ENCODE results near the gene PIGX.
A peak's percentile ranks its signal among the peaks of the same experiment; 100 is the strongest.

PIGX gene

DNA sequence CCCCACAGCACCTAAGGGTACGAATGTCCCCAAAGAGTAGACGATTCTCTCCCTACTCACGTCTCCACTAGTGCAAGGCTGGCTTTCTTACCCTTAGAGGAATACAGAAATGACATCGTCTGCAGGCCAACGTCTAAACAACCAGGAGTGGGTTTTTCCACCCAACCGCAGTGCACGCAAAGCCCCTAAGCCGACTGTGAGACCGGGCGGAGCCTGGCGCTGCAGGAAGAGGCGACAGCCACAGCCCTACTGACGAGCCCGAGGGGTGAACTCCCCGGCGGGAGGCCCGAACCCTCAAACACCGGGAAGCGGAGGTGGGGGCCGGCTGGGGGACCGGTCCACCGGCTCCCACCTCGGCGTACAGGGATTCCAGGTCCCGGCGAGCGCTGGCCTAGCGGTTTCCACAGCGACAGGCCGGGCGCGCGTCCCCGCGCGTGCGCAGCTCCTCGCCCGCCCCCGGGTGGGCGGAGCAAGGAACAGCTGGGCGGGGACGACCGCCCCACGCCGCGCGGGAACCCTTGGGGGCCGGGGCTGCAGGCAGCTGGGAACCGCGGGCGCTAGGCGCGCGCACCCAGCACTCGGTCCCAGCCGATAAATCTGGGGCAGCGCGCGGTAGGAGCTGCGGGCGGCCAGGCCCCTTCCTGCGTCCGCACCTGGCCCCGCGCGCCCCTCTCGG is at the start of gene PIGX, which contains the start of gene CEP19:
PIGX (plus strand) TSS at position 540 of the 676 bp plus-strand sequence.
CEP19 (minus strand) TSS at position 413 of the 676 bp plus-strand sequence. CDS start 3,593 bp downstream, outside the sequence.
- peak; percentile 81 to 85 (median 81) for DNase-seq (ENCODE audit: low read depth in 3 of 3)

DNA sequence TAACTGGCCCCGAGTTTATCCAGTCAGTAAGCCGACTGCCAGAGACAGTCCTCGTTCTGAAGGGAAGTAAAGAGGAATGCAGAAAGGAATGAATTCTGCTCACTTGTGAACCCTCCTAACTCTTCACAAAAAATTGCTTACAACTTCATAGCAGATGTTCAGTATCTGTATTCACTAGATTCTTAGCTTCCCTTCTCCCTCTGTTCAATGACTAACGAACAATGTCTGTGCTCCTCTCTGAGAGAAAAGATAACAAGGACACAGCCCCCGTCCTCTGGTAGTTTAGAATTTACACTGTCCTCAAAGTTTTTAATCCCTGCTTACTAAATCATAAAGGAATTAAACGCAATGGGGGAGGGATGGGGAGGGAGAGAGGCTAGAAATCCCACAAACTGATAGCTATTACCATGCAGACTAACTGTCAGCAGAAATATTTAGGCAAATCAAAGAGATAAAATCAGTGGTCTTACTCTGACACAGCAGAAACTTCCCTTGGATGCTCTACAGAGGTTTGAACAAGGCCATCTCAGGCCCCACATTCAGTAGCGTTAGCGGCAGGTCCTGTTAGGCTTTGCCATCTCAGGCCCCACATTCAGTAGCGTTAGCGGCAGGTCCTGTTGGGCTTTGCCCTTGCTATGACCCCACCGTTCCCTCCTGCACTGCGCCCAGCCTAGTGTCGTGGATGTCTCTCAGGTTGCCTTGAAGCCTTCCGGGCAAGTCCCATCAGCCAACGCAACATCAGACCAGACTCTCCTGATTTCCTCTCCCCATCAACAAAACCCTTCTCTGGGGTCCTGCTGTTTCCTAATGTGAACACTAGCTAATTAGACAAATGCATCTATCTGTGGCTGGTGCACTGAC is 49.2 kb upstream of the PIGX start:
- no peak for DNase-seq (ENCODE audit: low read depth in 3 of 3)

DNA sequence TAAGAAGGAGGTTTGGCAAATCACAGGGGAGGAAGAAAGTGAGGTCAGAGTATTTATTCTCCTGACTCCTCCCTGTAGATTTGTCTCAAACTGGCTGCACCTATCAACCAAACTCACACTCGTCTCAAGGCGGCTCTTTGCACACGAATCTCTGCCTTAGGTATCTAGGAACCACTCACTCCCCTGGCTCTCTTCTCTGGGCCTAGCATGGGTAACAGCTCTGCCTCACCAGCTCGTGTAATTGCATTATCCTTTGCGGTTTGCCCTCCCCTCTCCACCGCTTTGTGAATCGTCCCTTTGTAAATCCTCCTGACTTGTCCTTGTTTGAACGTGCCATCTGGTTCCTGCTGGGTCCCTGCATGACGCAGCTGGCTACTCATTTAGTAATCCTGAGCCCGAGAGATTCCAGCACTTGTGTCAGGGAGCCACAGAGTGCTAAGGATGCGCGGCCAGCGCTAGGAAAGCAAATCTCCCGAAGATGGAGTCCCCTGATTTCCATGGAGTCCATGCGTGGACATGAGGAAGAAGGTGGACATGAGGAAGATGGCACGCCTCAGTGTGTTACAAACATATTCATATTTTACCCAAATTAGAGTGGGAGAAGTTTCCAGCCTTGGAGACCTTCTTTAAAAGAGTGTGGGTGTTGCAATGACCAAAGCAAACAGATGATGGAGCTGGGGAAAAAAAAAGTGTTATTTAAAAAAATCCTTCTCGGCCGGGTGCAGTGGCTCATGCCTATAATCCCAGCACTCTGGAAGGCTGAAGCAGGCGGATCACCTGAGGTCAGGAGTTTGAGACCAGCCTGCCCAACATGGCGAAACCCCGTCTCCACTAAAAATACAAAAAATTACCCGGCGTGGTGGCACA is 45.9 kb upstream of the PIGX start:
- no peak for DNase-seq (ENCODE audit: low read depth in 3 of 3)

DNA sequence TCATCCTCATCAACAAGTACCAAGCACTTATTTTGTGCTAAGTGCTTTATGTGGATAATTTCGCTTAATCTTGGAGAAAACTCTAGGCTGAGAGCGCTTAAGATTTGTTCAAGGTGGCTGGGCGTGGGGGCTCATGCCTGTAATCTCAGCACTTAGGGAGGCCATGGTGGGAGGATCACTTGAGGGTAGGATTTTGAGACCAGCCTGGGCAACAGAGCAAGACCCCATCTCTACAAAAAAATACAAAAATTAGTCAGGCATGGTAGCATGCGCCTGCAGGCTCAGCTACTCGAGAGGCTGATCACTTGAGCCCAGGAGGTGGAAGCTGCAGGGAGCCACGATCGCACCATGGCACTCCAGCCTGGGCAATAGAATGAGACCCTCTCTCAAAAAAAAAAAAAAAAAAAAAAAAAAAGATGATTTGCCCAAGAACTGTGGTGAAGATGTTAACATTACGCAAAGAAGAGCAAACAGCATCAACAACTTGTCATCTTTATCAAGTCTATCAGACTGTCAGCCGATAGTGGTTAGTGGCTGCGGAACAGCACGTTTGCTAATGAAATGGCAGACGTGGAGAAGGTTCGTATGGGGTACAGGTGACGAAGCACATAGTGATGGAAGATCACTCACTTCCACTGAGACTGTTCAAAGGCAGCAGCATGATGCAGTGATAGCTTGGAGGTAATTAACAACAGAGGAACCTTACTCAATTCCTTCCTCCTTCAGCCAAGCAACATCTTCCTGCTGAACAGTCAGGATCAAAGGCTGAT is 44.9 kb upstream of the PIGX start:
- DNase-seq (ENCODE audit: low read depth in 3 of 3), result no peak

DNA sequence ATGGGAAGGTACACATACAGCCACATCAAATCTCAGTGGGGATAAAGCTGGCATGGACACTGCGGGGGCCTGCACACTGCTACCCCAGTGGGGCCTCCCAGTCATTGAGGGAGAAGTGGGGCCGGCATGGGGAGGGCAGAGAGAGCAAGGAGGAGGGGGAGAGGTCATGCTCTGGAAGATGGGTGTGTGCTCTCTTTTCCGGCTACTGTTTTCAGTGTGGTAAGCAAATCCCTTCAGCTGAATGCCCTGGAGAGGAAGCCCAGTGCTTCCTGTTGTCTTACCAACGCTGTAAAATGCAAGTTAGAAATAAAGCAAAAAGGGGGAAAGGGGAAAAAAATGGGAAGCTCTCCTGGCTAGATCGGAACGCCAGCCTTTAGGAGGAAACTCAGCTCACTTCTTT is 41.8 kb upstream of the PIGX start:
- DNase-seq (ENCODE audit: low read depth in 3 of 3), result no peak

DNA sequence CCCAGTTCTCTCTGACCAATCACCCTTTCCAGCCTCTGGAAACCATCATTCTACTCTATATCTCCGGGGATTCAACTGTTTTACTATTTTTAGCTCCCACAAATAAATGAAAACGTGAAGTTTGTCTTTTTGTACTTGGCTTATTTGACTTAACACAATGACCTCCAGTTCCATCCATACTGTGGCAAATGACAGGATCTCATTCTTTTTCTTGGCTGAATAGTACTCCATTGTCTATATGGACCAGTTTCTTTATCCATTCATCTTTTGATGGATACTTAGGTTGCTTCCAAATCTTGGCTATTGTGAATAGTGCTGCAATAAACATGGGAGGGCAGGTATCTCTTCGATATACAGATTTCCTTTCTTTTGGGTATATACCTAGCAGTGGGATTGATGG is 38.5 kb upstream of the PIGX start:
- DNase-seq (ENCODE audit: low read depth in 3 of 3), result no peak

DNA sequence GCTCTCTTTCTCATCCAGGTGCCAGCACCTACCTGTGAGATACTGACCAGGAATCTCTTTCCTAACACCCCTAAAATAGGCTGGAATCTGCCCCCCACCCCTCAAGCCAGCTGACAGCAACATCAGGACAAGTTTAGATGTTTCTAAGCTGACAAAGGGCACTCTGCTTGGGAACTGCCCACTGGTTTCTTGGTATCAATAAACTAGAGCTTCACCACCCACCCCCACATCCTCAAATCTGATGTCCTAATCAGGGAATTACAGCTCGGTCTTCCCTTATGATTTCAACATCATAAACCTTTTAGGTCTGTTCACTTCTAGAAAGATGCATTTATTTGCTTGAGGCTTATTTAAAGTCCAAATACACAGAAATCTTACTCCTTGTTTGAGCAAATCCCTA is 34.8 kb upstream of the PIGX start:
- DNase-seq (ENCODE audit: low read depth in 3 of 3), result no peak

DNA sequence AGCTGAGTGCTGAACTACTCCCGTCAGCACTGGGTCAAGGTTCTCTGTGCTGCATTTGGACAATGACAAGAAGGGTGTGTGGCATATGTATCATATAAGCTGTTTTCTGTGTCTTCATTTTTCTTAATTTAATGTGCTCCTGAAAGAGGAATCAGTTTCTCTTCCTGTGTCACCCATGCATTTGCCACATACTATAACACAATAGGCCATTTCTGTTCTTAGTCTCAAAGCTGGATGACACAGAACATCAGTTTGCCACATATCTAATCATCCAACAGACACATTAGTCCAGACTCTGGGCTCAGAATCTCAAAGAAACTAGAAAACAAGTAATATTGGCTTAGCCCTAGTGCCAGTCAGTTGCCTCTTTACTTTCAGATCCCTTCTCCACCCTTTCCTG is 34.2 kb upstream of the PIGX start:
- no peak for DNase-seq (ENCODE audit: low read depth in 3 of 3)

DNA sequence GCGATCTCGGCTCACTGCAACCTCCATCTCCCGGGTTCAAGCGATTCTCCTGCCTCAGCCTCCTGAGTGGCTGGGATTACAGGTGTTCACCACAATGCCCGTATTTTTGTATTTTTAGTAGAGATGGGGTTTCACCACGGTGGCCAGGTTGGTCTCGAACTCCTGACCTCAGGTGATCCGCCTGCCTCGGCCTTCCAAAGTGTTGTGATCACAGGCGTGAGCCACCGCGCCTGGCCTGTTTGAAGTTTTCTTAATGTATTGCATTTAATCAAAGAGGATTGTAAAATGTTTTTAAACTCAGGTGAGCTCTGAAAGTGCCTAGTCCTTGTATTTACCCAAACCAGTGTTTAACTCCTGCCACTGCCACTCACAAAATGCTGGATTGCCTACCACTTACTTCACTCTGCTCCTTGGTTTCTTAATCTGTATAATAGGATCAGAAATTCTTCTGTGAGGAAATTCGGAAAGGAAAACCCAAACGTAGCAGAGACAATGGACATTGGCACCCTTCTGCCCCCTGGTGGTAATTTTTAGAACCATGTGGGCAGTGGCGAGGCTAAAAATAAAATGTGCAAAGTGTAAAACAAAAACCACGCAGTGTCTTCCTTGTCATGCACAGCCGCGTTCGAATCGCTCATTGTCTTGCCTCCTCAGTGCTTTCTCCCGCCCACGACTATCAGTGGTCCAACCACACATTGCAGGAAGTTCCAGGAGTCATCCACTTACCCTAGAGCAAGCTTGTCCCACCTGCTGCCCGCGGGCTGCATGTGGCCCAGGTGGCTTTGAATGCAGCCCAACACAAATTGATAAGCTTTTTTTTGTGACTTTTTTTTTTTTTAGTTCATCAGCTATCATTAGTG is 27.4 kb upstream of the PIGX start:
- peak; percentile 26 to 49 (median 30) for DNase-seq (ENCODE audit: low read depth in 3 of 3)

DNA sequence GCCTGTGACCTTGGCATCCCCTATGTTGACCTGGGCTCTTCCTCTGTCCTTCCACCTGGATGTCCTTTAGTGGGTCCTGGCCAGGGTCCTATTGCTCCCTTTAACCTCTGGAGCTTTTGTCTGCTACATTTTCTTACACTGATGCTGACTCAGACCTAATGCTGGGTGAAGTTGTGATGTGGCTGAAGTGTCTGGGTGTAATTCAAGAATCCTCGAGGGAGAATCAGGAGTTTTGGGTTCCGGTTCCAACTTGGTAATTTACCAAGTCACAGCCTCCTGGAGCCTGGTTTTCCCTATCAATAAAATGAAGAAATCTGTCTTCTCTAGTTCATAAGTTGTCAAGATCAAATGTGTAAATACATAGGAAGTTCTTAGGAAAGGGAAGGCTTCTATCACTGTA is 25.7 kb upstream of the PIGX start:
- DNase-seq (ENCODE audit: low read depth in 3 of 3), result no peak

DNA sequence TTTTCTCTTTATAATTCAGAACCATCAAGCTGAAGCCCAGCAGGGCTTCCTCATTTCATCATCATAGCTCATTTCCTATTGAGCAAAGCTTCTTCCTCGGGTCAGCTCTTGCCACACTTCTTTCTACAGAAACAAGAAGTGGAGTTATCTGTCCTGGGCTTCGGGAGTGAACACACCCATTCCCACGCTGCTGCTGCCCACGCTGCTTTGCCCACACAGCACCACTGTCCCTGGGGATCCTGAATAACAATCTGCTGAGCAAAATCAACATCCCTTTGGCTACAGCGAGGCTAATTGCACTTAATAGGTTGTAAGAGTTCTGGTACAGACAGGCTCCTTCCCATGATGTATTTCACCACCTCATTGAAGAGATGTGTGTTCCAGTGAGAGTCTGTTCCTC is 23.8 kb upstream of the PIGX start:
- no peak for DNase-seq (ENCODE audit: low read depth in 3 of 3)

DNA sequence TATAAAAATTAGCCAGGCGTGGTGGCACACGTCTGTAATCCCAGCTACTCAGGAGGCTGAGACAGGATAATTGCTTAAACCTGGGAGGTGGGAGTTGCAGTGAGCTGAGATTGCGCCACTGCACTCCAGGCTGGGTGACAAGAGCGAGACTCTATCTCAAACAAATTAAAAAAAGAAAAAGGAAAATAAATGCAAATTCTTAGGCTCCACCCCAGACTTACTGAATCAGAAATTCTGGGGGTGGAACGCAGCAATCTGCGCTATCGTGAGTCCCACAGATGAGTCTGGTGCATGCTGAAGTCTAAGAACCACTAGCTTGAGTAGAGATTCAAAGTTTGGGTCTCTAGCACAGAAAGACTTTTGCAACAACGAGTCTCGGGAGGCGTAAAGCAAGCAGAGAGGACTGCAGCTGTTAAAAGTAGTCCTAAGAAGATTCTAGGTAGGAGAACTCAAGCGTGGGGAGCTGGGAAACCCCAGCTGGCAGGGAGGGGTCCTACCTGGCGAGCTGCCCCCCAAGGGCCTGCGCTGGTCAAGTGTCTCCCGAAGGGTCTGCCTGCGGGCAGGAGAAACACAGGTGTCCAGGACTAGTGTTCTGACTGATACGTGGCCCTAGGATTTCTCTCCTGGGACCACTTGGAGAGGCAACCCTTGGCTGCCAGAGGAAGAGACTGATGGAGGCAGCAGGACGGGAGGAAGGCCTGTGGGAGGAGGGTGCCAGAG is 22.1 kb upstream of the PIGX start:
- no peak for DNase-seq (ENCODE audit: low read depth in 3 of 3)

DNA sequence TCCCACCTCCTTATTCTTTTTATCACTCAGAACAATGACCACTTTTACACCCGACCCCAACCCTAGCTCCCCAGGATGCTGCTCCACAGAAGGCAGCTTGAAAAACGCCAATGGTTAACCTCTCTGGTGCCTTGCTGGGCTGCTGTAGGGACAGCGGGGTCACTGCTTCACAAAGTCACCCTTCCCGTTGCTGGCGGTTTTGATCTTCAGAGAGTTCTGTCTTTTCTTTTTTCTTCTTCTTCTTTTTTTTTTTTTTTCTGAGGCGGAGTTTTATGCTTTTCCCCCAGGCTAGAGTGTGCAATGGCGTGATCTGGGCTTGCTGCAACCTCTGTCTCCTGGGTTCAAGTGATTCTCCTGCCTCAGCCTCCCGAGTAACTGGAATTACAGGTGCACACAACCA is 20.8 kb upstream of the PIGX start:
- no peak for DNase-seq (ENCODE audit: low read depth in 3 of 3)

DNA sequence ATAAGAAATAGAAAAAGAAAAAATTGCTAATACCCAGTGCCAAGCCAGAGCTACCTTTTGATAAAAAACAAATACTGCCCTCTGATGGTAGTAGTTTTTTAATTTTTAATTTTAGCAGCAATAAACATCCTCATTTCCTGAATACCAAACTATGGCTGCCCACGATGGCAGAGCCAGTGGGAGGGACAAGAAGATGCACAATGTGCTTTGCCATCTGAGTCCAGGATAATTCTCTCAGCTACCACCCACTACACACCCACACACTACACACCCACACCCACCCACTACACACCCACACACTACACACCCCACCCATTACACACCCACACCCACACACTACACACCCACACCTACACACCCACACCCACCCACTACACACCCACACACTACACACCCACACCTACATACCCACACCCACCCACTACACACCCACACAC is 18.0 kb upstream of the PIGX start:
- DNase-seq (ENCODE audit: low read depth in 3 of 3), result no peak

DNA sequence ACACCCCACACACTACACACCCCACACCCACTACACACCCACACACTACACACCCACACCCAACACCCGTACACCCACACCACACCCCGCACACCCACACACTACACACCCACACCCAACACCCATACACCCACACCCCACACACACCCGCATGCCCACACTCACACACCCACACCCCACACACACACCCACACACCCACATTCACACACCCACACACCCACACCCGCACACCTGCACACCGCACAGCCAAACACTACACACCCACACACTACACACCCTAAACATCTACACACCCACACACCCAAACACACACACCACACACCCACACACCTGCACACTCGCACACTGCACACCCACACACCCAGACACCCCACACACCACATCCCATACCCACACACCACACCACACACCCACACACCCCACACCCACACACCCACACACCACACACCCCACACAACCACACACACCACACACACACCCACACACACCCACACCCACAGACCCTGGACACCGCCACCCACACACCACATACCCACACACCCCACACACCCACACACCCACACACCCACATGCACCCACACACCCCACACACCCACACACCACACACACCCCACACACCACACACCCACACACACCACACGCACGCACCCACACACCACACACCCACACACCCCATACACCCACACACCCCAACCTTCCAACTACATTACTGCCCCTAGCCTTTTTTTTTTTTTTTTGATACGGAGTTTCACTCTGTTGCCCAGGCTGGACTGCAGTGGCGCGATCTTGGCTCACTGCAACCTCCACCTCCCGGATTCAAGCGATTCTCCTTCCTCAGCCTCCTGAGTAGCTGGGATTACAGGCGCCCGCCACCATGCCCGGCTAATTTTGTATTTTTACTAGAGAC is 17.0 kb upstream of the PIGX start:
- DNase-seq (ENCODE audit: low read depth in 3 of 3), result peak in 1 of 3 experiments; percentile 19

DNA sequence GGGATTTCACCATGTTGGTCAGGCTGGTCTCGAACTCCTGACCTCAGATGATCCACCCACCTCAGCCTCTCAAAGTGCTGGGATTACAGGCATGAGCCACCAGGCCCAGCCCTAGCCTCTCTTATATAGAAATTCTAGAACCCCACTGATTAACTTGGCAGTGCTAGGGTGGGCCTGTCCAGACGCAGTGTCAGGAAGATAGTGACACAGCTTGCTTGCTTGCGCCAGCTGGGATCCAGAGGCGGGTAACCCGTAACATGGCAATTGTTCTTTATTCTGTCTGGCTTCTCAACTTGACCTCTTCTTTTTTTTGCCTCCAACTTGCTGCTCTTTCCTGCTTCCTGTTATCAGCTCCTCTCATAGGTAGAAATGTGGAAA is 16.3 kb upstream of the PIGX start:
- DNase-seq (ENCODE audit: low read depth in 3 of 3), result no peak

DNA sequence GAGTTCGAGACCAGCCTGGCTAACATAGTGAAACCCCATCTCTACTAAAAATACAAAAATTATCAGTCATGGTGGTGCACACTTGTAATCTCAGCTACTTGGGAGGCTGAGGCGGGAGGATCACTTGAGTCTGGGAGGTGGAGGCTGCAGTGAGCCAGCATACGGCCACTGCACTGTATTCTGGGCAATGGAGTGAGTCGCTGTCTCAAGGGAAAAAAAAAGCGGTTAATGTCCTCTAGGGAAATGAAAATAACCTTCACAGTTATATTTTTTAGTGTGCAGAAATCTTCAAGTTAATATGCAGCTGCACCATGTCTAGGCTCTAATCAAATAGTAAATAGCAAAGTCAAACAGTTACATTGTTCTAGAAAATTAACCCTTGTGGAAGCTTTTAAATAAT is 14.9 kb upstream of the PIGX start:
- no peak for DNase-seq (ENCODE audit: low read depth in 3 of 3)

DNA sequence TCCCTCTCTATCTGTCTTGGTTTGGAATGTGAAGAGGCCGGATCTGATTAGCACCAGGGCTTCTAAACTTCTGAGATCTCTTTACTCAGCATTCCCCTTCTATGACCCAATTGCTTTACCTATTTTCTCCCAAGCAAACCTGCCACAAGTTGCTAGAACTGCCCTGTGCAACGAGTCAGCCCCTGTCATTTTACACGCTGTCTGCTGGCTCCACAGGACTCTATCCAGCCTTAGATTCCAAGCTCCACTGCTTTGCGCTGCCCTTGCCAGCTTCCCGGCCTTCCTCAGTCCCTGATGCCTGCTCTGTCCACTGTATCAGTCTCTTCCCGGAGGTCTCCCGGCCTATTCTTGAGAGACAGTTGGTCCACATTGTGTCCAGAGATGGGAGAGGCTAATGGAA is 12.4 kb upstream of the PIGX start:
- DNase-seq (ENCODE audit: low read depth in 3 of 3), result no peak

DNA sequence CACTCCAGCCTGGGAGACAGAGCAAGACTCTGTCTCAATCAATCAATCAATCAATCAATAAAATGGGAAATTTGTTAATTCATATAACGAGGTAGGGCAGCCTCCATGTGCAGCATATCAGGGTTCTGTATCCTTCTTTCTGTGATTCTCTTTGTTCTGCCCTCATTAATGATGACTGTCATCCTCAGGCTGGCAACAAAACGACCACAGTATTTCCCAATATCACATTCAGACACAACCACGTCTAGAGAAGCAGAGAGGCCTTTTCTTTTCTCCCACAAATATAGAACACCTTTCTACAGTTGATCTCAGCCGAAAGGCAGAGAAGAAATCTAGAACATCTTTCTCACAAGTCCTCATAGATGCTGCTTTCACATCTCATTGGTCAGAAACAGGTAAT is 11.4 kb upstream of the PIGX start:
- DNase-seq (ENCODE audit: low read depth in 3 of 3), result no peak
